Transverse colon (tissue), 4 donors: ENCODE data around the gene SH2B2. TPM values are rescaled to one million over a fixed set of nuclear protein-coding genes. Genes with fewer than 3 reads are reported as not detected.

Experiments
- DNase-seq: peaks from one replicate; pipeline ENCODE4 v3.0.0-alpha.2; 2019
- H3K27ac ChIP-seq, 4 donors: fragments of 200-600 bp; sonication (generic); 2 replicates each; pipeline ENCODE4 v1.5.1; 2016 to 2018; ENCODE audit warnings: inconsistent platforms in 4 of 4
- H3K27me3 ChIP-seq: fragments of 200-600 bp; sonication (generic); 2 replicates; pipeline ENCODE4 v1.5.1; 2017; ENCODE audit warnings: inconsistent platforms
- H3K36me3 ChIP-seq, 4 donors: fragments of 200-600 bp; sonication (generic); 2 replicates each; pipeline ENCODE4 v1.5.1; 2017 to 2019; ENCODE audit warnings: inconsistent platforms in 4 of 4
- H3K4me1 ChIP-seq, 4 donors: fragments of 200-600 bp; sonication (generic); 2 replicates each; pipeline ENCODE4 v1.5.1; 2017 to 2020; ENCODE audit warnings: inconsistent platforms in 4 of 4
- H3K4me3 ChIP-seq, 4 donors: fragments of 200-600 bp; sonication (generic); 1 replicate in 1 of 4; 2 replicates in 3 of 4; pipeline versions ENCODE4 v1.5.1 to v1.6.1; 2017 to 2019; ENCODE audit warnings: inconsistent platforms in 4 of 4
- H3K9me3 ChIP-seq, 2 donors: fragments of 200-600 bp; sonication (generic); 2 replicates each; pipeline ENCODE4 v1.5.1; 2017 to 2019; ENCODE audit warnings: inconsistent platforms in 2 of 2
- EP300 ChIP-seq: sonication (generic); formaldehyde crosslinking; IDR thresholded peaks from one replicate; pipeline ENCODE4 v1.6.1; 2017; ENCODE audit warnings: antibody characterized with exemption, low read depth
- POLR2A ChIP-seq: fragments of 450-650 bp; IDR thresholded peaks from one replicate; pipeline ENCODE4 v1.6.1; 2016; ENCODE audit warnings: antibody characterized with exemption, mild to moderate bottlenecking, moderate library complexity
- POLR2AphosphoS5 ChIP-seq, 3 donors: sonication (generic); formaldehyde crosslinking; IDR thresholded peaks; one replicate each; pipeline ENCODE4 v1.6.1; 2016; ENCODE audit warnings: antibody characterized with exemption in 3 of 3
- WGBS, 2 donors: methylation state at CpG; one replicate each; pipeline ENCODE4 v1.1.5; 2018; ENCODE audit warnings: low coverage in 1 of 2; 5-methylcytosine and 5-hydroxymethylcytosine counted together
- in situ Hi-C, 4 donors: fragments of 200-750 bp; cut with MboI; loops; one replicate each; pipeline versions ENCODE4 v1.15.0 to v1.15.1; 2017; ENCODE audit warnings: low sequenced_read_pairs in 3 of 4, low pct_ligation_motif_present in 1 of 4, low pct_unique_long_range_greater_than_20kb in 1 of 4
- intact Hi-C: fragments of 100-400 bp; cut with DNase I; formaldehyde crosslinking; loops from one replicate; pipeline ENCODE4 v1.15.1; 2023; ENCODE audit warnings: low total_unique reads
- total RNA-seq, 4 donors: library from RNA; depleted of rRNA; stranded (reverse); fragments of >200 nt; gene quantifications; one replicate each; pipeline ENCODE4 v1.1.0, GENCODE V29; 2016
- TF ChIP-seq, protein P1 (sequence below), 5 experiments: fragments of 200-600 bp in 3 of 5; fragments of 450-650 bp in 2 of 5; sonication (generic) in 3 of 5; IDR thresholded peaks; 1 replicate in 2 of 5; 2 replicates in 3 of 5; pipeline ENCODE4 v1.5.1; 2016 to 2017; ENCODE audit warnings: antibody characterized with exemption in 5 of 5, inconsistent platforms in 3 of 5, mild to moderate bottlenecking in 2 of 5, moderate library complexity in 1 of 5

Gene SH2B2
- total RNA-seq, 4 donors from 2014 or later = 2.0 to 7.6 (median 2.2) TPM; not detected in 1

DNA sequence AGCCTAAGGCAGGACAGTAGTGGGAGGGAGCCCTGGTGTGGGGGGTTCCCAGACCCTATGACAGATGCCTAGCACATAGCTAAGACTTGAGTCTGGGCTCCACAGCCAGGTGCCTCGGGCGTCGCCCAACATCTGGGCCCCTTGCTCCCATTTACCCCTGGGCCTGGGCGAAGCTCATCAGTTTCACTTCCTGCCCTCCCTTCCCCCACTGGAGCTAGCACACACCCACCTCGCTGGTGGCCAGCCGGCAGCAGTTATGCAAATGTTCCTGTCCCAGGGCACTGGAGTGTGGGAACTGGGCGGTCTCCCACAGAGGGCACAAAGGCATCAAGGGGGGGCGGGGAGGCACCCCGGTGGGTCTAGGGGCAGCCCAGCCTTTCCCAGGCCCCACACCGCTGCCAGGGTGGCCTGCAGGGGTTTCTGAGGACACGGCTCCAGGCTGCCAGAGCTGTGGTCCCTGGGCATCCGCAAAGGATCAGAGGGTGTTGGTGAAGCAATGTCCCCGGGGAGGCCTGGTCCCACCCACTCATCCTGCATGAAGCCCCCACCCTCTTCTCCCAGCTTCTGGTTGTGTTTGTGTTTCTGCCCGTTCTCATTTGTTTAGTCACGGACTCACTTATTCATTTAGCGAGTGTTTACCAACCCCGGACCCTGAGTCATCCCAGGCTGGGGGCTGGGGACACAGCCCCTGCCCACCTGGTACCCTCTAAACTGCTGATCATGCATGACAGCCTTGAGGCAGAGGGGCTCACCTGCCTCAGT, 20.4 kb downstream of the SH2B2 start:
- Histone ChIP-seq H3K36me3 (no peaks in the 10 kb centered on the region), H3K9me3 (no peaks in the 10 kb centered on the region), H3K27me3 (no peaks in the 10 kb centered on the region), H3K4me3 (peak overlapping the region in 3 of 4 donors; percentile 7 to 29 (median 26)), H3K4me1 (peaks cover 5 to 20% (median 11%) of the 10 kb centered on the region in 4 donors), H3K27ac (peak overlapping the region; percentile 29 to 72 (median 55))
- in situ Hi-C loops = no loop called here
- TF ChIP-seq POLR2AphosphoS5 (IDR thresholded peaks at IDR 0.05) = peak in 2 of 3 donors; percentile 23 to 63
- TF ChIP-seq EP300 = peak; percentile 10
- TF ChIP-seq, protein P1, sequence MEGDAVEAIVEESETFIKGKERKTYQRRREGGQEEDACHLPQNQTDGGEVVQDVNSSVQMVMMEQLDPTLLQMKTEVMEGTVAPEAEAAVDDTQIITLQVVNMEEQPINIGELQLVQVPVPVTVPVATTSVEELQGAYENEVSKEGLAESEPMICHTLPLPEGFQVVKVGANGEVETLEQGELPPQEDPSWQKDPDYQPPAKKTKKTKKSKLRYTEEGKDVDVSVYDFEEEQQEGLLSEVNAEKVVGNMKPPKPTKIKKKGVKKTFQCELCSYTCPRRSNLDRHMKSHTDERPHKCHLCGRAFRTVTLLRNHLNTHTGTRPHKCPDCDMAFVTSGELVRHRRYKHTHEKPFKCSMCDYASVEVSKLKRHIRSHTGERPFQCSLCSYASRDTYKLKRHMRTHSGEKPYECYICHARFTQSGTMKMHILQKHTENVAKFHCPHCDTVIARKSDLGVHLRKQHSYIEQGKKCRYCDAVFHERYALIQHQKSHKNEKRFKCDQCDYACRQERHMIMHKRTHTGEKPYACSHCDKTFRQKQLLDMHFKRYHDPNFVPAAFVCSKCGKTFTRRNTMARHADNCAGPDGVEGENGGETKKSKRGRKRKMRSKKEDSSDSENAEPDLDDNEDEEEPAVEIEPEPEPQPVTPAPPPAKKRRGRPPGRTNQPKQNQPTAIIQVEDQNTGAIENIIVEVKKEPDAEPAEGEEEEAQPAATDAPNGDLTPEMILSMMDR (IDR thresholded peaks at IDR 0.05) = no peak
- peak; percentile 89 for DNase-seq
- intact Hi-C loops = no loop called here
- 19 to 40% methylated on average over 2 to 14 of the region's 17 CpGs for WGBS, 2 donors

GRCh38 chr7:102310414-102310815, 23.7 kb downstream of the SH2B2 start:
- WGBS, 2 donors = 93 to 100% methylated on average over 2 to 9 of the region's 9 CpGs
- peaks cover 5 to 12% (median 11%) of the 10 kb centered on the region in 4 donors for H3K4me1 ChIP-seq
- in situ Hi-C loops = no loop called here

DNA sequence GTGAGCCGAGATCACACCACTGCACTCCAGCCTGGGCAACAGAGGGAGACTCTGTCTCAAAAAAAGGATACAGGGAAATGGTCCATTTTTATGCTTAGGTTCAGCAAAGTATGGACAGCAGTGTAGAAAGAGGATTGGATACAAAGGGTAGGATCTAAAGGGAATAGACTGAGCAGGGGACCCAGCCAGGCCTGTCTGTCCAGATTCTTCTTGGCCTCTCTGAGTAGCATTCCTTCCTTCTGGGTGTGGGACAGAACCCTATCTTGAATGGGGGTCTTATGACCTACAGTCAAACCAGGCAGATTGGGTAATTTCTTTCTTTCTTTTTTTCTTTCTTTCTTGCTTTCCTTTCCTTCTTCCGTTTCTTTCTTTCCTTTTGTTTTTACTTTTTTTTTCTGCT, 25.6 kb downstream of the SH2B2 start:
- 80 to 90% methylated on average over 1 to 2 of the region's 2 CpGs for WGBS, 2 donors
- H3K27ac ChIP-seq = no peak overlapping the region
- H3K4me3 ChIP-seq = no peak overlapping the region
- H3K4me1 ChIP-seq = peaks cover 0 to 3% (median 2%) of the 10 kb centered on the region in 4 donors
- TF ChIP-seq, protein P1 (IDR thresholded peaks at IDR 0.05) = no peak
- no peak for TF ChIP-seq POLR2A
- no peak for TF ChIP-seq EP300
- no peak for TF ChIP-seq POLR2AphosphoS5 (IDR thresholded peaks at IDR 0.05)
- no peak for DNase-seq
- H3K27me3 ChIP-seq = no peaks in the 10 kb centered on the region
- no peaks in the 10 kb centered on the region for H3K36me3 ChIP-seq
- H3K9me3 ChIP-seq = no peaks in the 10 kb centered on the region
- intact Hi-C loops (no loop called here), in situ Hi-C loops (no loop called here)

More at GRCh38 chr7:102310414-102310815, 23.7 kb downstream of the SH2B2 start:
- no peak for TF ChIP-seq POLR2A
- TF ChIP-seq, protein P1 (IDR thresholded peaks at IDR 0.05) = no peak
- no peak for TF ChIP-seq EP300
- TF ChIP-seq POLR2AphosphoS5 (IDR thresholded peaks at IDR 0.05) = no peak
- H3K27me3 ChIP-seq = no peaks in the 10 kb centered on the region
- intact Hi-C loops = no loop called here
- H3K36me3 ChIP-seq = no peaks in the 10 kb centered on the region
- DNase-seq = no peak
- no peaks in the 10 kb centered on the region for H3K9me3 ChIP-seq
- H3K4me3 ChIP-seq = no peak overlapping the region
- H3K27ac ChIP-seq = no peak overlapping the region

GRCh38 chr7:102313997-102314780, 27.5 kb downstream of the SH2B2 start:
- TF ChIP-seq POLR2A (no peak), POLR2AphosphoS5 (IDR thresholded peaks at IDR 0.05) (no peak), EP300 (no peak)
- TF ChIP-seq, protein P1 (IDR thresholded peaks at IDR 0.05) = no peak
- H3K4me3 ChIP-seq = no peak overlapping the region
- no peaks in the 10 kb centered on the region for H3K9me3 ChIP-seq
- no peaks in the 10 kb centered on the region for H3K36me3 ChIP-seq
- no peaks in the 10 kb centered on the region for H3K4me1 ChIP-seq
- H3K27me3 ChIP-seq = no peaks in the 10 kb centered on the region
- H3K27ac ChIP-seq = no peak overlapping the region
- DNase-seq = no peak
- intact Hi-C loops = no loop called here
- 91 to 92% methylated on average over 7 to 22 of the region's 22 CpGs for WGBS, 2 donors
- in situ Hi-C loops = no loop called here
